Chondrocyte (in vitro differentiated cells): ENCODE results near the gene MTCH1. TPM values are rescaled to one million over a fixed set of nuclear protein-coding genes. Genes with fewer than 3 reads are reported as not detected.

ENCODE experiments used
- DNase-seq: peaks from one replicate; pipeline ENCODE4 v3.0.0; 2021; ENCODE audit warnings: mixed read lengths, low spot score
- H3K27ac Mint-ChIP-seq: one replicate; pipeline ENCODE4 v1.8.0; 2021; ENCODE audit warnings: mild to moderate bottlenecking, moderate library complexity, mixed read lengths; ENCODE audit not compliant: unreplicated experiment
- H3K27me3 Mint-ChIP-seq: 2 replicates; pipeline ENCODE4 v1.8.0; 2021; ENCODE audit warnings: low read depth, mixed read lengths
- H3K36me3 Mint-ChIP-seq: 2 replicates; pipeline ENCODE4 v1.8.0; 2021; ENCODE audit warnings: low read depth, mixed read lengths
- H3K4me1 Mint-ChIP-seq: 2 replicates; pipeline ENCODE4 v1.8.0; 2021; ENCODE audit warnings: low read depth, mild to moderate bottlenecking, mixed read lengths
- H3K4me3 Mint-ChIP-seq: one replicate; pipeline ENCODE4 v1.8.0; 2021; ENCODE audit warnings: mild to moderate bottlenecking, moderate library complexity, mixed read lengths; ENCODE audit not compliant: unreplicated experiment
- H3K9me3 Mint-ChIP-seq: 2 replicates; pipeline ENCODE4 v1.8.0; 2021; ENCODE audit warnings: low read depth, mixed read lengths
- total RNA-seq: library from RNA; stranded (reverse); gene quantifications from 3 replicates; pipeline ENCODE4 v1.2.1, GENCODE V29; 2021
- TF ChIP-seq, protein P1 (sequence below): fragments of 200-600 bp; sonication (generic); IDR thresholded peaks from 2 replicates; pipeline ENCODE4 v1.5.0; 2021; ENCODE audit warnings: antibody characterized with exemption, mild to moderate bottlenecking, moderate library complexity

The MTCH1 gene
- total RNA-seq, 1 donor from 2014 or later, result 188 TPM

DNA sequence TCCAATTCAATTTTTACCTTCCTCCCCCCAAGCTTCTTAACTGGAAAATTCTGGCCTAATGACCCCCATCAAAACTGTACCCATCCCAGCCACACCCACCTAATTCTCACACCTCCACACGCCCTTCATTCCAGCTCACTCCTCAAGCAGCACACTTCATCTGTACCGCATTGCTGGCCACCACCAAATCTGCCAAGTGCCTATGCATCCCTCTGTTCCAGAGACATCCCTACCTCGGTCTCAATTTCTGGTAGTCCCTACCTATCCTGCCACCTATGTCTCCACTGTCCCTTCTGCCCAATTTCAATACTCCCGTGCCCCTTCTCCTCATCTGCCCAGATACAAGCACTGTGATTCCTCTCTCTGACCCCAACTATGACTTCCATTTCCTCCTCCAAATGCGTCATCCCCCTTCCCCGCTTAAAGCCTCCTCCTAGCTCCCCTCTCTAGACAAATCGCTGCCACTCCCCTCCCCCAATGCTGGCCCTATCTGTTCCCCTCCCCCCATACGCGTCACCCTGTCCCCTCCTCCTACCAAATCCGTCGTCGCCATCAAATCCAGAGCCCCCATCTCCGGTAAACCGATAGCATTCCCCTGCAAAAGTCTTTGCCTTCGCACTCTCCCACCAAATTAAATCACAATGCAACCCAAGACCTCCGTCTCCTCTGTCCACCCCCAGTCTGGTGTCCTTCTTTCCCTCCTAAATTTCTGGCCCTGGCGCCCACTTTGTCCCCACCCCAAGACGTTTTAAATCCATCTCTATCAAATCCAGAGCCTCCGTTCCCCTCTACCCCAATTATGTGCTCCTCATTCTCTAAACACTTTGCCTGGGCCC lies 1.2 kb downstream of the MTCH1 start:
- Mint-ChIP-seq H3K9me3 (no peaks in the 10 kb centered on the region), H3K4me1 (peaks cover 38% of the 10 kb centered on the region), H3K27ac (no peak overlapping the region), H3K27me3 (no peaks in the 10 kb centered on the region), H3K4me3 (no peak overlapping the region), H3K36me3 (no peaks in the 10 kb centered on the region)
- no peak for DNase-seq
- TF ChIP-seq, protein P1, sequence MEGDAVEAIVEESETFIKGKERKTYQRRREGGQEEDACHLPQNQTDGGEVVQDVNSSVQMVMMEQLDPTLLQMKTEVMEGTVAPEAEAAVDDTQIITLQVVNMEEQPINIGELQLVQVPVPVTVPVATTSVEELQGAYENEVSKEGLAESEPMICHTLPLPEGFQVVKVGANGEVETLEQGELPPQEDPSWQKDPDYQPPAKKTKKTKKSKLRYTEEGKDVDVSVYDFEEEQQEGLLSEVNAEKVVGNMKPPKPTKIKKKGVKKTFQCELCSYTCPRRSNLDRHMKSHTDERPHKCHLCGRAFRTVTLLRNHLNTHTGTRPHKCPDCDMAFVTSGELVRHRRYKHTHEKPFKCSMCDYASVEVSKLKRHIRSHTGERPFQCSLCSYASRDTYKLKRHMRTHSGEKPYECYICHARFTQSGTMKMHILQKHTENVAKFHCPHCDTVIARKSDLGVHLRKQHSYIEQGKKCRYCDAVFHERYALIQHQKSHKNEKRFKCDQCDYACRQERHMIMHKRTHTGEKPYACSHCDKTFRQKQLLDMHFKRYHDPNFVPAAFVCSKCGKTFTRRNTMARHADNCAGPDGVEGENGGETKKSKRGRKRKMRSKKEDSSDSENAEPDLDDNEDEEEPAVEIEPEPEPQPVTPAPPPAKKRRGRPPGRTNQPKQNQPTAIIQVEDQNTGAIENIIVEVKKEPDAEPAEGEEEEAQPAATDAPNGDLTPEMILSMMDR, result no peak

DNA sequence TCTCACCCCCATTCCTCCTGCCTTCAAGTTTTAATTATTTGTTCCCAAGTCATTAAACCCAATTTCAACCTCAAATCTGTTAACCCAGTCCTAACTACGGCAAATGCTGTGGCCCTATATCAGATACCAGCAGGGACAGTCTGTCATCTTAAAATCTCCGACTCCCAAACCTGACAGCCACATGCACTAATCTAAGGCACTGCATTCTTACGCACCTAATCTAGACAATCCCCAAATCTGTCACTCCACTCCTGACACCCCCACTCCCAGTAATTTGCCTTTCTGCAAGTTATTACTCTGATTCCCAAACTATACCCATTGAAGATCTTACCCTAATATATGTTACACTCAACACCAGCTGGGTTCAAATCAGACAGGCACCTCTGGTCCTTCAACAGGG lies 2.5 kb downstream of the MTCH1 start:
- peaks cover 2% of the 10 kb centered on the region for H3K36me3 Mint-ChIP-seq
- H3K9me3 Mint-ChIP-seq, result no peaks in the 10 kb centered on the region
- H3K27ac Mint-ChIP-seq, result no peak overlapping the region
- H3K4me1 Mint-ChIP-seq, result peaks cover 47% of the 10 kb centered on the region
- no peak for DNase-seq
- TF ChIP-seq, protein P1, result no peak
- no peaks in the 10 kb centered on the region for H3K27me3 Mint-ChIP-seq
- no peak overlapping the region for H3K4me3 Mint-ChIP-seq

DNA sequence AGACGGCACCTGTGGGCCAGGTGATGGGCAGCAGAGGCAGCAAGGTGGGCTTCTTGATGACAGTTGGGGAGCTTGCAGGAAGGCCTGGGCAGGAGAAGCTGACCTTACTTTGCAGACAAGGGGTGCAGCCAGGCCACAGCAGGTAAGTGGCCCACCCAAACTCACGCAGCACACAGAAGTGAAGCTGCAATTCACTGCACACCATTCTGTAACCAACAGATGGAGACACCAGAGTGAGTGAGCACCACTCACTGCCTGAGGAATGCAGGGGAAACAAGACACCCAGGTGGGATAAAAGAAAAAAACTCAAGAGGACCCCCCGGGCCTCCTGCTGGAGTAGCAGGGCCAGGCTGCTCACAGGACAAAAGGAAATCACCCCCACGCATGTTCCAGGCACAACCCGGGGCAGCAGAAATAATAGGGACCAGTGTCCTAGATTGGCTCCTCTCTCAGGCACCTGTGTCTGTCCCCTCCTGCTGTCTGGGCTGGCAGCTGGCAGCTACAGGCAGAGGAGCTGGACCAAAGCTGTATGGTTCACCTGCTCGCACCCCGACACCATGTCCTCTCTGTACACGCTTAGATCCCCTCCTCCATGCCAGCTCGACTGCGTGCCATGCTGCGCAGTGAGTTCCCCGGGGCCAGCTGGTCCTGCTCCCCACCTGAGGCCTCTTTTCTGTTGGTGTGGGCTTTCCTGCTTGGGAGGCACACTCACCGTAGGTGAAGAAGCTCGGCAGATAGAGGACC lies 4.9 kb downstream of the MTCH1 start:
- TF ChIP-seq, protein P1, result peak; percentile 30
- no peaks in the 10 kb centered on the region for H3K9me3 Mint-ChIP-seq
- no peaks in the 10 kb centered on the region for H3K27me3 Mint-ChIP-seq
- no peak for DNase-seq
- no peak overlapping the region for H3K4me3 Mint-ChIP-seq
- H3K27ac Mint-ChIP-seq, result peak overlapping the region; percentile 18
- H3K36me3 Mint-ChIP-seq, result peaks cover 19% of the 10 kb centered on the region
- H3K4me1 Mint-ChIP-seq, result peaks cover 32% of the 10 kb centered on the region

- Mint-ChIP-seq H3K36me3 (peaks cover 26% of the 10 kb centered on the region), H3K4me1 (peaks cover 32% of the 10 kb centered on the region), H3K27me3 (no peaks in the 10 kb centered on the region), H3K9me3 (no peaks in the 10 kb centered on the region), H3K4me3 (no peak overlapping the region), H3K27ac (peak overlapping the region; percentile 18)
- DNase-seq, result no peak
- TF ChIP-seq, protein P1, result no peak
Measured at GRCh38 chr6:36980129-36980528, 5.9 kb downstream of the MTCH1 start.

- peaks cover 32% of the 10 kb centered on the region for H3K36me3 Mint-ChIP-seq
- no peaks in the 10 kb centered on the region for H3K27me3 Mint-ChIP-seq
- no peak for DNase-seq
- TF ChIP-seq, protein P1, result peak; percentile 74
- H3K4me3 Mint-ChIP-seq, result no peak overlapping the region
- peak overlapping the region; percentile 42 for H3K27ac Mint-ChIP-seq
- no peaks in the 10 kb centered on the region for H3K9me3 Mint-ChIP-seq
- peaks cover 32% of the 10 kb centered on the region for H3K4me1 Mint-ChIP-seq
Measured at GRCh38 chr6:36979347-36979742, 6.7 kb downstream of the MTCH1 start.
